Raji (cell line): ENCODE data around the gene UBE2G2.

Experiments
- POLR2A ChIP-seq: IDR thresholded peaks from 2 replicates; pipeline ENCODE4 v1.6.1; 2011; ENCODE audit warnings: low read depth, low read length, control low read depth; ENCODE audit not compliant: insufficient read depth

The UBE2G2 gene

GRCh38 chr21:44766818-44767354 is 34.7 kb downstream of the UBE2G2 start:
- no peak for TF ChIP-seq POLR2A

- TF ChIP-seq POLR2A: no peak
These were observed 35.4 kb downstream of the UBE2G2 start for GRCh38 chr21:44766014-44766817.

- TF ChIP-seq POLR2A: no peak
These were observed 36.2 kb downstream of the UBE2G2 start for GRCh38 chr21:44765231-44766013.

- TF ChIP-seq POLR2A: no peak
These were observed 37.0 kb downstream of the UBE2G2 start for GRCh38 chr21:44764319-44765230.

GRCh38 chr21:44763451-44764318 is 37.9 kb downstream of the UBE2G2 start:
- TF ChIP-seq POLR2A: no peak

- TF ChIP-seq POLR2A: no peak
These were observed 38.6 kb downstream of the UBE2G2 start for GRCh38 chr21:44763050-44763378.

GRCh38 chr21:44762221-44763049 is 39.2 kb downstream of the UBE2G2 start:
- no peak for TF ChIP-seq POLR2A

- no peak for TF ChIP-seq POLR2A
These were observed 39.8 kb downstream of the UBE2G2 start for GRCh38 chr21:44761747-44762208.

GRCh38 chr21:44761011-44761729 is 40.5 kb downstream of the UBE2G2 start:
- no peak for TF ChIP-seq POLR2A

- no peak for TF ChIP-seq POLR2A
These were observed 41.2 kb downstream of the UBE2G2 start for GRCh38 chr21:44760376-44760775.

- TF ChIP-seq POLR2A: no peak
These were observed 41.9 kb downstream of the UBE2G2 start for GRCh38 chr21:44759628-44760285.
